Head of caudate nucleus (tissue), 42 donors: ENCODE data around the gene ABCD3.
"Not testable (repeated sequence)": the region's sequence is repeated elsewhere in the genome, so short reads cannot be mapped to it uniquely, and the experiment has no call there.

Source experiments
- DNase-seq, 42 donors: peaks; one replicate each; pipeline versions ENCODE4 v3.0.0 to v3.0.0-alpha.2; 2020 to 2021; ENCODE audit warnings: mixed read lengths in 7 of 42
- intact Hi-C: fragments of 100-400 bp; cut with DNase I; formaldehyde crosslinking; loops from one replicate; pipeline ENCODE4 v1.15.0; 2022

Gene ABCD3

GRCh38 chr1:94444819-94445218 is 26.6 kb downstream of the ABCD3 start:
- intact Hi-C loops, result not testable (repeated sequence)

GRCh38 chr1:94445733-94446132 is 27.5 kb downstream of the ABCD3 start:
- intact Hi-C loops, result not testable (repeated sequence)

More at GRCh38 chr1:94444819-94445218, 26.6 kb downstream of the ABCD3 start:
- DNase-seq, result not testable (repeated sequence)

GRCh38 chr1:94446177-94446576 is 28.0 kb downstream of the ABCD3 start:
- intact Hi-C loops, DNase-seq: not testable (repeated sequence)

More at GRCh38 chr1:94445733-94446132, 27.5 kb downstream of the ABCD3 start:
- not testable (repeated sequence) for DNase-seq

- DNase-seq, intact Hi-C loops: not testable (repeated sequence)
These were observed 30.6 kb downstream of the ABCD3 start for GRCh38 chr1:94448741-94449140.

GRCh38 chr1:94456736-94457135 is 38.5 kb downstream of the ABCD3 start:
- DNase-seq, result no peak
- intact Hi-C loops, result no loop called here

- intact Hi-C loops, result loop anchor here (5.0 to 10.0 kb wide), 2 partner anchors 68 to 400 kb away; no protein-coding TSS in a partner anchor
- no peak for DNase-seq
These were observed 44.4 kb downstream of the ABCD3 start for GRCh38 chr1:94462606-94463005.

GRCh38 chr1:94463056-94463764 is 45.0 kb downstream of the ABCD3 start:
- intact Hi-C loops, result loop anchor here (5.0 to 10.0 kb wide), 2 partner anchors 68 to 401 kb away; no protein-coding TSS in a partner anchor
- no peak for DNase-seq

GRCh38 chr1:94463765-94464330 is 45.7 kb downstream of the ABCD3 start:
- intact Hi-C loops, result loop anchor here (5.0 to 10.0 kb wide), 2 partner anchors 69 to 402 kb away; no protein-coding TSS in a partner anchor
- peak in 12 of 42 donors; percentile 8 to 56 (median 18) for DNase-seq

- DNase-seq, result no peak
- intact Hi-C loops, result loop anchor here (10.0 kb wide), 1 partner anchor 74 kb away; no protein-coding TSS in a partner anchor
These were observed 50.5 kb downstream of the ABCD3 start for GRCh38 chr1:94468708-94469107.

GRCh38 chr1:94471271-94471670 is 53.1 kb downstream of the ABCD3 start:
- no peak for DNase-seq
- intact Hi-C loops, result no loop called here

GRCh38 chr1:94475232-94475631 is 57.0 kb downstream of the ABCD3 start:
- intact Hi-C loops, result no loop called here
- no peak for DNase-seq

- DNase-seq, result no peak
- intact Hi-C loops, result no loop called here
These were observed 61.5 kb downstream of the ABCD3 start for GRCh38 chr1:94479682-94480081.

- DNase-seq, result peak in 36 of 42 donors; percentile 6 to 81 (median 47)
- intact Hi-C loops, result no loop called here
These were observed 63.3 kb downstream of the ABCD3 start for GRCh38 chr1:94481473-94481933.

GRCh38 chr1:94486990-94487389 is 68.8 kb downstream of the ABCD3 start:
- peak in 4 of 42 donors; percentile 5 to 47 (median 14) for DNase-seq
- intact Hi-C loops, result no loop called here

GRCh38 chr1:94490556-94490955 is 72.4 kb downstream of the ABCD3 start:
- no peak for DNase-seq
- intact Hi-C loops, result no loop called here

GRCh38 chr1:94496076-94496755 is 78.0 kb downstream of the ABCD3 start:
- DNase-seq, result no peak
- intact Hi-C loops, result no loop called here

GRCh38 chr1:94501426-94501825 is 83.2 kb downstream of the ABCD3 start:
- intact Hi-C loops, result no loop called here

GRCh38 chr1:94501935-94502334 is 83.7 kb downstream of the ABCD3 start:
- intact Hi-C loops, result no loop called here
- DNase-seq, result no peak

More at GRCh38 chr1:94501426-94501825, 83.2 kb downstream of the ABCD3 start:
- no peak for DNase-seq

- intact Hi-C loops, result no loop called here
- DNase-seq, result no peak
These were observed 85.0 kb downstream of the ABCD3 start for GRCh38 chr1:94503153-94503552.

- DNase-seq, result no peak
- intact Hi-C loops, result no loop called here
These were observed 86.4 kb downstream of the ABCD3 start for GRCh38 chr1:94504601-94505000.
